Measurements from ENCODE around the gene VWA7. TPM values are rescaled to one million over a fixed set of nuclear protein-coding genes. Genes with fewer than 3 reads are reported as not detected.

The VWA7 gene
- polyA plus RNA-seq, 1 of the 3 experiments (the other 2 are of a cell fraction): 0.56 TPM

- TF ChIP-seq NRF1 (IDR thresholded peaks at IDR 0.05; ENCODE audit: low read depth, low read length) (no peak), POLR2AphosphoS5 (IDR thresholded peaks at IDR 0.05; ENCODE audit: low read depth, low read length) (no peak), NFIC (IDR thresholded peaks at IDR 0.05; ENCODE audit: borderline replicate concordance) (no peak), RXRA (IDR thresholded peaks at IDR 0.05; ENCODE audit: borderline replicate concordance, low read depth) (no peak), EZH2phosphoT487 (IDR thresholded peaks at IDR 0.05; ENCODE audit: borderline replicate concordance, low read depth) (no peak), MAX (IDR thresholded peaks at IDR 0.05; ENCODE audit: low read depth) (no peak), USF1 (IDR thresholded peaks at IDR 0.05; ENCODE audit: borderline replicate concordance, low read depth) (no peak), FOXM1 (IDR thresholded peaks at IDR 0.05; ENCODE audit: low read depth) (no peak), IRF3 (IDR thresholded peaks at IDR 0.05; ENCODE audit: low read depth, low read length) (no peak), JUND (IDR thresholded peaks at IDR 0.05) (no peak), FOXJ3 (CRISPR knock-in tag; IDR thresholded peaks at IDR 0.05) (no peak), REST (IDR thresholded peaks at IDR 0.05; ENCODE audit: low read depth, low read length) (no peak), EP300 (IDR thresholded peaks at IDR 0.05; ENCODE audit: borderline replicate concordance in 1 of 2, low read depth in 1 of 2, low read length in 1 of 2) (no peak), FOSL2 (IDR thresholded peaks at IDR 0.05; ENCODE audit: borderline replicate concordance, low read depth) (no peak), SMC3 (IDR thresholded peaks at IDR 0.05; ENCODE audit: low read depth, low read length) (no peak), RCOR1 (IDR thresholded peaks at IDR 0.05; ENCODE audit: low read length) (no peak)
- TF ChIP-seq, protein P1, sequence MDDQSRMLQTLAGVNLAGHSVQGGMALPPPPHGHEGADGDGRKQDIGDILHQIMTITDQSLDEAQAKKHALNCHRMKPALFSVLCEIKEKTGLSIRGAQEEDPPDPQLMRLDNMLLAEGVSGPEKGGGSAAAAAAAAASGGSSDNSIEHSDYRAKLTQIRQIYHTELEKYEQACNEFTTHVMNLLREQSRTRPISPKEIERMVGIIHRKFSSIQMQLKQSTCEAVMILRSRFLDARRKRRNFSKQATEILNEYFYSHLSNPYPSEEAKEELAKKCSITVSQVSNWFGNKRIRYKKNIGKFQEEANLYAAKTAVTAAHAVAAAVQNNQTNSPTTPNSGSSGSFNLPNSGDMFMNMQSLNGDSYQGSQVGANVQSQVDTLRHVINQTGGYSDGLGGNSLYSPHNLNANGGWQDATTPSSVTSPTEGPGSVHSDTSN (IDR thresholded peaks at IDR 0.05): no peak
- TF ChIP-seq, protein P2, sequence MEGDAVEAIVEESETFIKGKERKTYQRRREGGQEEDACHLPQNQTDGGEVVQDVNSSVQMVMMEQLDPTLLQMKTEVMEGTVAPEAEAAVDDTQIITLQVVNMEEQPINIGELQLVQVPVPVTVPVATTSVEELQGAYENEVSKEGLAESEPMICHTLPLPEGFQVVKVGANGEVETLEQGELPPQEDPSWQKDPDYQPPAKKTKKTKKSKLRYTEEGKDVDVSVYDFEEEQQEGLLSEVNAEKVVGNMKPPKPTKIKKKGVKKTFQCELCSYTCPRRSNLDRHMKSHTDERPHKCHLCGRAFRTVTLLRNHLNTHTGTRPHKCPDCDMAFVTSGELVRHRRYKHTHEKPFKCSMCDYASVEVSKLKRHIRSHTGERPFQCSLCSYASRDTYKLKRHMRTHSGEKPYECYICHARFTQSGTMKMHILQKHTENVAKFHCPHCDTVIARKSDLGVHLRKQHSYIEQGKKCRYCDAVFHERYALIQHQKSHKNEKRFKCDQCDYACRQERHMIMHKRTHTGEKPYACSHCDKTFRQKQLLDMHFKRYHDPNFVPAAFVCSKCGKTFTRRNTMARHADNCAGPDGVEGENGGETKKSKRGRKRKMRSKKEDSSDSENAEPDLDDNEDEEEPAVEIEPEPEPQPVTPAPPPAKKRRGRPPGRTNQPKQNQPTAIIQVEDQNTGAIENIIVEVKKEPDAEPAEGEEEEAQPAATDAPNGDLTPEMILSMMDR (IDR thresholded peaks at IDR 0.05): no peak
- POLR2A ChIA-PET: interaction anchor here (1.8 to 2.1 kb wide), 2 partner anchors 58 to 78 kb away, joined by 3 to 5 read pairs; partner anchors contain the start of genes HSPA1A and HSPA1L
These were observed 40.3 kb downstream of the VWA7 start for GRCh38 chr6:31736768-31737314.

More at GRCh38 chr6:31736768-31737314, 40.3 kb downstream of the VWA7 start:
- WGBS (ENCODE audit: low lambda C conversion rate): 68% methylated on average over 8 of the region's 10 CpGs
- Histone ChIP-seq H3K9me3 (no peaks in the 10 kb centered on the region), H3K4me1 (ENCODE audit: control insufficient read depth in 1 of 2, insufficient read depth in 2 of 2, low read depth in 1 of 2, low read length in 1 of 2) (peaks cover 22 to 31% of the 10 kb centered on the region in 2 experiments; a peak in 3 of 4 replicates), H3F3A (replicated peaks; ENCODE audit: insufficient read depth) (peaks cover 45% of the 10 kb centered on the region), H4K20me1 (ENCODE audit: insufficient read depth) (peaks cover 21% of the 10 kb centered on the region), H3K36me3 (replicated peaks in 1 of 2; ENCODE audit: control insufficient read depth in 1 of 2, insufficient read depth in 2 of 2, low read length in 1 of 2) (peaks cover 21 to 32% of the 10 kb centered on the region in 2 experiments), H3K9ac (peak overlapping the region; percentile 97), H3K79me2 (ENCODE audit: insufficient read depth) (peaks cover 68% of the 10 kb centered on the region), H3K4me2 (peak overlapping the region; percentile 99), H2AFZ (ENCODE audit: low read depth) (0 out of 2 replicates have a peak overlapping the region, but pooled peaks have one; percentile 15), H3K4me3 (ENCODE audit: low read depth in 2 of 2, low read length in 1 of 2) (peak overlapping the region; percentile 85 to 86), H3K9me2 (no peaks in the 10 kb centered on the region), H3K27me3 (ENCODE audit: insufficient read depth) (no peaks in the 10 kb centered on the region), H3K27ac (ENCODE audit: low read depth in 2 of 2, low read length in 1 of 2) (peak overlapping the region; percentile 88 to 90)
- CTCF ChIA-PET: interaction anchor here (0.8 to 5.5 kb wide), 3 partner anchors 12 to 94 kb away, joined by 4 to 23 read pairs (median 9); no protein-coding TSS in a partner anchor
- DNase-seq: no peak

All from SK-N-SH (cell line).